GM21786 (cell line): ENCODE data around the gene ADAMTSL1.

Source experiments
- ATAC-seq: cut with Tn5 transposase; IDR thresholded peaks from one replicate; pipeline ENCODE4 v1.9.1; 2021; ENCODE audit not compliant: unreplicated experiment

ADAMTSL1 gene

DNA sequence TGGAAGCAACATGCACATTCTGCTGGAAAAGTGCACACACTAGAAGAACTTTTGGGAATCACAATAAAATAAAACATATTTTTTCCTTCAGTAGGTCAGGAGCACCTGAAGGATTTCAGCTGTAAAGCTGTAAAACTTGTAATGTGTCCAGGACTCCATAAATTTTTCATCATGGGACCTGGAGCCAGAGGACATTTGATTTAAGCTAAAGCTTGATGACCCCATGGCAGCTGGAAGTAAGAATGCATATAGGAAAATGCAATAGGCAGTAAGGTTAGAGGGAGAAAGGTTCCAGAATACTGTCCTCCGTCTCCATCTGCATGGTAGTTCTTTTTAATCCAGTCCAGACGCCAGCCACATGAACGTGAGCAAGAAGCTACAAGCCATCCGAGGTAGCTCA lies 166.0 kb downstream of the ADAMTSL1 start:
- no peak for ATAC-seq

GRCh38 chr9:18658804-18659705 lies 185.1 kb downstream of the ADAMTSL1 start:
- no peak for ATAC-seq

GRCh38 chr9:18660001-18660400 lies 186.0 kb downstream of the ADAMTSL1 start:
- no peak for ATAC-seq

- ATAC-seq, result no peak
Measured at GRCh38 chr9:18662320-18662719, 188.4 kb downstream of the ADAMTSL1 start.

DNA sequence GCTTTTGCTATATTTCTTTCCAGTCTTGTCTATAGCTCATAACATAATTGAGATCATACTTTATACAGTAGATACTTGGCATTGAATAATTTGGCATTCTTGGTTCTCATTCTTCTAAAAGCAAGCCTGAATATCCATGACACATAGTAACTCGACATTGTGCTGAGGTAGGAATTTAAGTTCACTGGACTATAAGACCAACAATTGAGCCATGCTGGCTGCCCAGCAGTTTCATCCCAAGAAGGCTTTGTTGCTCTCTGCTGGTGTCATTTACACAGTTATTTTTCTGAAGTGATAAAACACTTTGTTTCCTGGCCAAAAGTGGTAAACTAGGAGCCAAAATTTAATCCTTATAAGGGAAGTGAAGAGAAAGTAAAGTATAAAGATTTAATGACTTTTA lies 192.0 kb downstream of the ADAMTSL1 start:
- ATAC-seq, result no peak

- ATAC-seq, result no peak
Measured at GRCh38 chr9:18666348-18666747, 192.4 kb downstream of the ADAMTSL1 start.

GRCh38 chr9:18666986-18667772 lies 193.2 kb downstream of the ADAMTSL1 start:
- ATAC-seq, result no peak

- ATAC-seq, result no peak
Measured at GRCh38 chr9:18668944-18669343, 195.0 kb downstream of the ADAMTSL1 start.

GRCh38 chr9:18672706-18673105 lies 198.8 kb downstream of the ADAMTSL1 start:
- no peak for ATAC-seq

- ATAC-seq, result no peak
Measured at GRCh38 chr9:18673179-18673578, 199.2 kb downstream of the ADAMTSL1 start.

DNA sequence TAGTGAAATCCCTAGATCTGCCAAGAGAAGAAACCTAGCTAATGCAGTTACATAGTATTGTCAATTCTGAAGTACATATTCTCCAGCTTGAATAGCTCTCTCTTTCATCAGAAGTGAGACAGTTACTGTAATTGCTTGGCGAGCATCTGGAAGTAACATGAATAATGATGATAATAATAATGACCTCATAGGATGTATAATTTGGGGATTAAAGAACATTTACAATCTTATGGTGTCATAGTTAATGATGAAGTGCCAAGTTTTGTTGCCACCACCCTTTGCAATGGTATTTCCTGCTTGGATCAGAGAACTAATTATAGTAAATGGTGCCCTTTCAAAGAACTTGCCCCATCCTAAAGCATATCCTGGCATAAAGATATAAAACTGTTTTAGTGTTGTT lies 201.4 kb downstream of the ADAMTSL1 start:
- ATAC-seq, result no peak

GRCh38 chr9:18675973-18676372 lies 202.0 kb downstream of the ADAMTSL1 start:
- no peak for ATAC-seq

DNA sequence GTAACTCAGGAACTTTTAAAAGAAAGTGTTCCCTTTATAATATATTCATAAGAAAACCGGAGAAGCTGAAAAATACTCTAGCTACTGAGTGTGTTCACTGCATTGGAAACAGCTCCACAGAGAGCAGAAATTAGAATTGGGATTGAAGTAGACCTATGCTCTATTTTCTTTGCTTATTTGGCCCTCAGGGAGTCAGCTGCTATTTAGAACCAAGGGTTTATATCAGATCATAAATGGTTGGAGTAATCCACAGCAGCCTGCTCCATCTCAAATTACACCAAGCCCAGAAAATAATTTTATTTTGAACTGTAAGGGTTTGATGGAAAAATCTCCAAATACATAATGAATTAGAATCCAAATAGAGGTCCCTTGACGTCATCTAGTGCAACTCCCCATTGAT lies 202.6 kb downstream of the ADAMTSL1 start:
- ATAC-seq, result no peak

- no peak for ATAC-seq
Measured at GRCh38 chr9:18678821-18679590, 205.1 kb downstream of the ADAMTSL1 start.

DNA sequence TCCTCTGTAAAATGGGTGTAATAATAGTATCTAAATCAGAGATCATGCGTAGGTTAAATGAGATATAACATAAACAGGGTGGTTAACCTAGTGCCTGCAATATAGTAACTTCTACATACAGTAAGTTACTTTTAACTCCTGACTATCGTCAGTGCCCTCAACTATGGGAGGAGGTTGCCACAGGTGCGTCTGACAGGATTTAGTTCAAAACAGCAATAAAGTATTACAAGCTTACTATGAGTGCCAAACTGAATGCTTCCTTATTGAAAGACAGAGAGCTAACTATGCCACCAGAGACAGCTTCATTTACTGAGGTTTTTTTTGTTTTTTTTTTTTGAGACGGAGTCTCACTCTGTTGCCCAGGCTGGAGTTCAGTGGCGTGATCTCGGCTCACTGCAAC lies 209.0 kb downstream of the ADAMTSL1 start:
- ATAC-seq, result no peak

GRCh38 chr9:18683312-18683711 lies 209.4 kb downstream of the ADAMTSL1 start:
- no peak for ATAC-seq

- ATAC-seq, result no peak
Measured at GRCh38 chr9:18683851-18684250, 209.9 kb downstream of the ADAMTSL1 start.

DNA sequence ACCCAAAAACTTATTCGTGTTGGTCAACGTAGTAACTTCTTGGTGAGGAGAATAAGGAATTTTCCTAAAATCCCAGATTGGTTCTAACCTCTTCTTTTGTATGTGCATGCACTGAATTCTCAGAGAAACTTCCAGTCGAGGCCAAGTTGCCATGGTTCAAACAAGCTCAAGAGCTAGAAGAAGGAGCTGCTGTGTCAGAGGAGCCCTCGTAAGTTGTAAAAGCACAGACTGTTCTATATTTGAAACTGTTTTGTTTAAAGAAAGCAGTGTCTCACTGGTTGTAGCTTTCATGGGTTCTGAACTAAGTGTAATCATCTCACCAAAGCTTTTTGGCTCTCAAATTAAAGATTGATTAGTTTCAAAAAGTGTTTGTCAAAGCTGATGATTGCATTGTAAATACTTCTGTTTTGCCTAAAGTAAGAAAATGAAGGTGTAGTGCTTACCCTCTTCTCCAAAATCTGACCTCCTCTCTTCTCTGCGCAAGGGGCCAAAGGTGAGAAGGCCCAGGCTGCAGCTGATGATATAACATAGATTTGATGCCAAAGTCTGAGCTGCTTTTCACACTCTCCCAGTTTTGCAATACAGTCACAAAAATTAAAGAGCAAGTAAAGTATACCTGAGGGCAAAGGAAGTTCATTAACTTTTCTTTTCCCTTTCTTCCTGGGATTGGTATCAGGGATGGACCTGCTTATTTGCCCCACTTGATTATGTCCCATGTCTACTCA lies 210.8 kb downstream of the ADAMTSL1 start:
- ATAC-seq, result no peak

DNA sequence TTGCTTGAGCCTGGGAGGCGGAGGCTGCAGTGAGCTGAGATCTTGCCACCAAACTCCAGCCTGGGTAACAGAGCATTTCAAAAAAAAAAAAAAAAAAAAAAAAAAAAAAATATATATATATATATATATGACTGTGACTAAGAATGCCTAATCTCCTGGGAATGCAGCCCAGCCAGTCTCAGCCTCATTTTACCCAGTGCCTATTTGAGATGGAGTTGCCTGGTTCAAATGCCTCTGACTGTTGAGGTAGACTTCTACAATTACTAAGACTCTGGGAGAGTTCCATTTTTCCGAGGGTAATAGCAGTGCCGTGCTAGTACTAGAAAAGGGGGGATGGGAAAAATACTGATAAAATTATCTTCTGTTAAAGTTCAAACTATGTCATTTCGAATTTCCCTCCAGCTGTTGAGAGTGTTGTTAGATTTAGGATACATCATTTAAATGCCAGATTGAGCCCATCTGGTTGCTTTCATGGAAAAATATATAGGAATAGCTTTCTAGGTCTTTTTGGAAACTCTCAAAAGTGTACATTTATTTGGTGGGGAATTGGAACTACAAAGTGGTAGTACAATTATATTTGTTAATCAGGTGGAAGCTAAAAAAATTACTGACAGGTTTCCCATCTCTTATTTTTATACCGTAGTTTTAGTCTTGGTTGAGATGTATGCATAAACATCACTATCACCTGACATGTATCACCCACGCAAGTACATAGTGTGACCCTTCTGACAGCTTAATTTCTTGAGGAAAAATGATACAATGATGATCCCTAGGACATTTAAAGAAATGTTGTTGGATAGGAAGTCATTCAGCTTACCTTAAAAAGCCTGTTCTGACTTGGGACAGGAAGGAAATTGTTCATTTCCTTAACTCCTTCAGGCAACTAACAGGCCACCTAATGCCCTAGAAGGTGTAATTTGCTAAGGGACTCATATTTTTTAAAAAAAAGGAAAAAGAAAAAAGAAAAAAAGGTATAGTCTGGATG lies 214.9 kb downstream of the ADAMTSL1 start:
- ATAC-seq, result no peak

DNA sequence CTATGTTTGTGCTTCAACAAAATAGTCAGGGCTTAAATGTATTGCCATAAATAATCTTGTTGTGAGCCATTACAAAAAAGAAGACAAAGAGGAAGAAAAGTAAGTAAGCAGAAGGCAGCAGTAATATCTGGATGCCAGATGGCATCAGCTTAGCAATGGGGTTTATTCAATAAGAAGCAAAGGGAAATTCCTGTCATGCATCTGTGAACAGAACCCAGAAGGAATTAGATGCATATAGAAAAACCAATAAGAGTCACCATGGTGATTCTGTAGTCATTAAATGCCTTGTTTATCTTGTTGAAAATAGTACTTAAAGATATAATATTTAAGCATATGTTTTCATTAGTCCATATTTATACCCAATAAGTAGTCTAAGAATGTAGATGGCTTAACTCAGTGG lies 216.0 kb downstream of the ADAMTSL1 start:
- ATAC-seq, result no peak
